Cardiac septum (tissue), 1 donor: ENCODE measurements around the gene SPIRE2. TPM values are rescaled to one million over a fixed set of nuclear protein-coding genes. Genes with fewer than 3 reads are reported as not detected.
"Not testable (repeated sequence)": the region's sequence is repeated elsewhere in the genome, so short reads cannot be mapped to it uniquely, and the experiment has no call there.

Experiments
- DNase-seq: peaks from one replicate; pipeline ENCODE4 v3.0.0-alpha.2; 2020; ENCODE audit warnings: low spot score
- intact Hi-C: fragments of 100-400 bp; cut with DNase I; formaldehyde crosslinking; loops from one replicate; pipeline ENCODE4 v1.14.0; 2022
- total RNA-seq: library from RNA; stranded (reverse); fragmentation: NEBNext Ultra II Directional; extraction: Animal tissue kit (Norgen Biotek cat#: 25700); gene quantifications from one replicate; pipeline ENCODE4 v1.2.1, GENCODE V29; 2021
- donor health status: DM: no; HTN: no; CAD: no.

Gene SPIRE2
- total RNA-seq, 1 donor from 2014 or later: 0.92 TPM

- intact Hi-C loops: no loop called here
- no peak for DNase-seq
Measured at GRCh38 chr16:89906140-89907025, 78.1 kb downstream of the SPIRE2 start.

GRCh38 chr16:89907055-89907814, 79.0 kb downstream of the SPIRE2 start:
- DNase-seq: no peak
- intact Hi-C loops: no loop called here

- no peak for DNase-seq
- intact Hi-C loops: no loop called here
Measured at GRCh38 chr16:89908236-89908635, 80.0 kb downstream of the SPIRE2 start.

- DNase-seq: peak; percentile 91
- intact Hi-C loops: no loop called here
Measured at GRCh38 chr16:89909777-89910716, 81.8 kb downstream of the SPIRE2 start.

- DNase-seq: no peak
- intact Hi-C loops: no loop called here
Measured at GRCh38 chr16:89910717-89911354, 82.6 kb downstream of the SPIRE2 start.

- intact Hi-C loops: no loop called here
- no peak for DNase-seq
Measured at GRCh38 chr16:89911375-89911774, 83.1 kb downstream of the SPIRE2 start.

- intact Hi-C loops: no loop called here
- DNase-seq: no peak
Measured at GRCh38 chr16:89912143-89912542, 83.9 kb downstream of the SPIRE2 start.

- no peak for DNase-seq
Measured at GRCh38 chr16:89912627-89913026, 84.4 kb downstream of the SPIRE2 start.

GRCh38 chr16:89913408-89914387, 85.4 kb downstream of the SPIRE2 start:
- no peak for DNase-seq

More at GRCh38 chr16:89912627-89913026, 84.4 kb downstream of the SPIRE2 start:
- intact Hi-C loops: no loop called here

GRCh38 chr16:89914642-89915285, 86.5 kb downstream of the SPIRE2 start:
- intact Hi-C loops, DNase-seq: not testable (repeated sequence)

More at GRCh38 chr16:89913408-89914387, 85.4 kb downstream of the SPIRE2 start:
- intact Hi-C loops: no loop called here

- intact Hi-C loops: no loop called here
- DNase-seq: no peak
Measured at GRCh38 chr16:89915303-89916232, 87.3 kb downstream of the SPIRE2 start.

GRCh38 chr16:89917773-89918452, 89.6 kb downstream of the SPIRE2 start:
- intact Hi-C loops: no loop called here
- peak; percentile 86 for DNase-seq

- DNase-seq: peak; percentile 74
- intact Hi-C loops: no loop called here
Measured at GRCh38 chr16:89918453-89919347, 90.4 kb downstream of the SPIRE2 start, which contains the start of gene MC1R. Gene MC1R (plus strand): TSS chr16:89918862. CDS start chr16:89919259, 397 bp downstream.

GRCh38 chr16:89919535-89920406, 91.5 kb downstream of the SPIRE2 start:
- intact Hi-C loops: loop anchor here (5.0 kb wide), 3 partner anchors 47 to 197 kb away; partner anchors contain the start of genes TCF25, VPS9D1 and ZNF276
- DNase-seq: peak; percentile 70
